ENCODE results near the gene TP53I3. TPM values are rescaled to one million over a fixed set of nuclear protein-coding genes. Genes with fewer than 3 reads are reported as not detected.

TP53I3 gene
- total RNA-seq, 4 donors from 2014 or later: 87.5 to 371 (median 241) TPM

- Histone ChIP-seq H3K27me3 (no peaks in the 10 kb centered on the region), H3K4me3 (no peak overlapping the region), H3K27ac (no peak overlapping the region), H3K9me3 (no peaks in the 10 kb centered on the region), H3K36me3 (no peaks in the 10 kb centered on the region), H3K4me1 (no peaks in the 10 kb centered on the region)
- TF ChIP-seq, protein P1, sequence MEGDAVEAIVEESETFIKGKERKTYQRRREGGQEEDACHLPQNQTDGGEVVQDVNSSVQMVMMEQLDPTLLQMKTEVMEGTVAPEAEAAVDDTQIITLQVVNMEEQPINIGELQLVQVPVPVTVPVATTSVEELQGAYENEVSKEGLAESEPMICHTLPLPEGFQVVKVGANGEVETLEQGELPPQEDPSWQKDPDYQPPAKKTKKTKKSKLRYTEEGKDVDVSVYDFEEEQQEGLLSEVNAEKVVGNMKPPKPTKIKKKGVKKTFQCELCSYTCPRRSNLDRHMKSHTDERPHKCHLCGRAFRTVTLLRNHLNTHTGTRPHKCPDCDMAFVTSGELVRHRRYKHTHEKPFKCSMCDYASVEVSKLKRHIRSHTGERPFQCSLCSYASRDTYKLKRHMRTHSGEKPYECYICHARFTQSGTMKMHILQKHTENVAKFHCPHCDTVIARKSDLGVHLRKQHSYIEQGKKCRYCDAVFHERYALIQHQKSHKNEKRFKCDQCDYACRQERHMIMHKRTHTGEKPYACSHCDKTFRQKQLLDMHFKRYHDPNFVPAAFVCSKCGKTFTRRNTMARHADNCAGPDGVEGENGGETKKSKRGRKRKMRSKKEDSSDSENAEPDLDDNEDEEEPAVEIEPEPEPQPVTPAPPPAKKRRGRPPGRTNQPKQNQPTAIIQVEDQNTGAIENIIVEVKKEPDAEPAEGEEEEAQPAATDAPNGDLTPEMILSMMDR (IDR thresholded peaks at IDR 0.05): no peak
- TF ChIP-seq POLR2A (IDR thresholded peaks at IDR 0.05): no peak
- DNase-seq: no peak
Observed at GRCh38 chr2:24055750-24056149, 28.9 kb downstream of the TP53I3 start.

- Histone ChIP-seq H3K36me3 (no peaks in the 10 kb centered on the region), H3K4me3 (no peak overlapping the region), H3K27ac (no peak overlapping the region), H3K9me3 (no peaks in the 10 kb centered on the region), H3K27me3 (no peaks in the 10 kb centered on the region), H3K4me1 (peaks cover 0 to 2% (median under 1%) of the 10 kb centered on the region in 4 donors)
- TF ChIP-seq POLR2A (IDR thresholded peaks at IDR 0.05): no peak
- TF ChIP-seq, protein P1 (IDR thresholded peaks at IDR 0.05): no peak
- no peak for DNase-seq
Observed at GRCh38 chr2:24054366-24055010, 30.1 kb downstream of the TP53I3 start.

DNA sequence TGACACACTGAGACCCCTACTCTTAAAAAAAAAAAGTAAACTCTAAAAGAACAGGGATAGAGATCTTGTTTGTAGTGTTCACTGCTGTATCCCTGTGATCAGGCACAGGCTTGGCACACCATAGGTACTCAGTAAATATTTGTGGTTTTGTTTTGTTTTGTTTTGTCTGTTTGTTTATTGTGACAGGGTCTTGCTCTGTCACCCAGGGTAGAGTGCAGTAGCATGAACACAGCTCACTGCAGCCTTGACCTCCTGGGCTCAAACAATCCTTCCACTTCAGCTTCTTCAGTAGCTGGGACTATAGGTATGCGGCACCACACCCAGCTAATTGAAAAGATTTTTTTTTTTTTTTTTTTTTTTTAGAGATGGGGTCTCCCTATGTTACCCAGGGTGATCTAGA lies 31.7 kb downstream of the TP53I3 start:
- no peaks in the 10 kb centered on the region for H3K9me3 ChIP-seq
- H3K4me3 ChIP-seq: no peak overlapping the region
- H3K27me3 ChIP-seq: no peaks in the 10 kb centered on the region
- H3K36me3 ChIP-seq: no peaks in the 10 kb centered on the region
- H3K4me1 ChIP-seq: peaks cover 0 to 12% (median 8%) of the 10 kb centered on the region in 4 donors
- no peak for DNase-seq
- TF ChIP-seq POLR2A (IDR thresholded peaks at IDR 0.05): no peak
- TF ChIP-seq, protein P1 (IDR thresholded peaks at IDR 0.05): no peak
- H3K27ac ChIP-seq: no peak overlapping the region

GRCh38 chr2:24051833-24052232 lies 32.8 kb downstream of the TP53I3 start:
- Histone ChIP-seq H3K4me3 (no peak overlapping the region), H3K27ac (no peak overlapping the region), H3K27me3 (no peaks in the 10 kb centered on the region), H3K9me3 (no peaks in the 10 kb centered on the region), H3K36me3 (no peaks in the 10 kb centered on the region), H3K4me1 (peaks cover 0 to 17% (median 8%) of the 10 kb centered on the region in 4 donors)
- DNase-seq: peak in 1 of 3 donors; percentile 9
- TF ChIP-seq POLR2A (IDR thresholded peaks at IDR 0.05): no peak
- TF ChIP-seq, protein P1 (IDR thresholded peaks at IDR 0.05): no peak

DNA sequence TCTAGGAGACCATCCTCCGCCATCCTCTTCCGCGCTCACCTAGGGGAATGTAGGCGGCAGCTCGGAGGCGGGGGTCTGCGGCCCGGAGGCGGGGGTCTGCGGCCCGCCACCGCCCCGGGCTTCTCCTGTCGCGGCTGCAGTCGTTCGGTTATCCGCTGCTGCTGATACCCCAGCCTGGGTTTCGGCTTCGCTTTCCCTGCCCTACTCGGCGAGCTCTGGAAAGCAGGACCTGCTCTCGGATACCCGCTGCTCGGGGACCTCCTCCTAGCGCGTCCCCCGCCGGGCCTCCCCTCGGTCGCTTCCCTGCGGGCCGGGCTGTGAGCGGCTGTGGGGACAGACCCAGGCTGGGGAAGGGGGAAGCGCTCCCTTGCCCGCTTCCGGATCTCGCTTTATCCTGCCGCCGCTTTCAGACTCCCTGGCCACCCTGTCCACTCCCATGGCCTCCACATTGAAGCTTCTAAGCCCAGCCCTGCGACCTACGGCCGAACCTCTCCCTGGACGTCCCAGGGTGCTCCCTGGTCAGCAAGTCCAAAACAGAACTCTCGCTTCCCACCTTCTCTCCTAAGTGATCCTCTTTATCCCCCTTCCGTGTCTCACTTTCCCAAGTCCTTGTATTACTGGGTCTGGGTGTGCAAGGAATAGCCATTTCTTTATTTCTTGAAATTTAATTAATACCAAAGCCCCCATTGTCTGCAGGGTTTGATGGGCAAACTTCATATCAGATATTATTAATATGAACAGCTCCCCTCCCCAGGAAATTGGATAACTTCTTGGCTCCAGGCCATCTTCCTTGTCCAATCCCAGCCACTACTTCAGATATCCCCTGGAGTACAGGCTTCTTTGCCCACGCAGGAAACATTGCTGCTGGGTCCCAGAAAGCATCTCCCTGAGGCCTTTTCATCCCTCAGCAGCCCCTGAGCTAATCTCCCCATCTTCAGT lies 34.3 kb downstream of the TP53I3 start:
- Histone ChIP-seq H3K4me3 (peak overlapping the region; percentile 63 to 79 (median 68)), H3K27ac (peak overlapping the region; percentile 22 to 70 (median 47)), H3K9me3 (no peaks in the 10 kb centered on the region), H3K27me3 (no peaks in the 10 kb centered on the region), H3K36me3 (no peaks in the 10 kb centered on the region), H3K4me1 (peaks cover 0 to 25% (median 8%) of the 10 kb centered on the region in 4 donors)
- peak in 2 of 3 donors; percentile 50 to 57 for DNase-seq
- TF ChIP-seq, protein P1 (IDR thresholded peaks at IDR 0.05): no peak
- no peak for TF ChIP-seq POLR2A (IDR thresholded peaks at IDR 0.05)

Data from Peyer's patch (tissue), 4 donors.